Neutrophil (primary cell): Measurements from ENCODE around the gene GNA12.

ENCODE experiments used
- H3K27ac ChIP-seq: fragments of 200-600 bp; sonication (generic); 2 replicates; pipeline ENCODE4 v1.5.1; 2016; ENCODE audit warnings: mild to moderate bottlenecking, moderate library complexity
- H3K27me3 ChIP-seq: fragments of 200-600 bp; sonication (generic); 2 replicates; pipeline ENCODE4 v1.6.0; 2016; ENCODE audit warnings: mild to moderate bottlenecking
- H3K36me3 ChIP-seq: fragments of 200-600 bp; sonication (generic); 2 replicates; pipeline ENCODE4 v1.5.1; 2017
- H3K4me1 ChIP-seq, 2 experiments: fragments of 200-600 bp in 1 of 2; sonication (generic) in 1 of 2; 1 replicate in 1 of 2; 2 replicates in 1 of 2; pipeline versions ENCODE4 v1.5.1 to v1.6.1; 2013 to 2016; ENCODE audit warnings: low read depth in 1 of 2, low read length in 1 of 2, mild to moderate bottlenecking in 1 of 2, moderate library complexity in 1 of 2; ENCODE audit not compliant: control insufficient read depth in 1 of 2, insufficient read depth in 1 of 2
- H3K4me3 ChIP-seq, 2 experiments: fragments of 200-600 bp in 1 of 2; sonication (generic) in 1 of 2; 1 replicate in 1 of 2; 2 replicates in 1 of 2; pipeline ENCODE4 v1.5.1; 2013 to 2016; ENCODE audit warnings: low read depth in 1 of 2, low read length in 1 of 2, mild to moderate bottlenecking in 1 of 2, moderate library complexity in 1 of 2
- H3K9me3 ChIP-seq: fragments of 200-600 bp; sonication (generic); 2 replicates; pipeline ENCODE4 v1.5.1; 2016
- TF ChIP-seq, protein P1 (sequence below): fragments of 200-600 bp; sonication (generic); IDR thresholded peaks from 2 replicates; pipeline ENCODE4 v1.5.1; 2016; ENCODE audit warnings: antibody characterized with exemption

The GNA12 gene

DNA sequence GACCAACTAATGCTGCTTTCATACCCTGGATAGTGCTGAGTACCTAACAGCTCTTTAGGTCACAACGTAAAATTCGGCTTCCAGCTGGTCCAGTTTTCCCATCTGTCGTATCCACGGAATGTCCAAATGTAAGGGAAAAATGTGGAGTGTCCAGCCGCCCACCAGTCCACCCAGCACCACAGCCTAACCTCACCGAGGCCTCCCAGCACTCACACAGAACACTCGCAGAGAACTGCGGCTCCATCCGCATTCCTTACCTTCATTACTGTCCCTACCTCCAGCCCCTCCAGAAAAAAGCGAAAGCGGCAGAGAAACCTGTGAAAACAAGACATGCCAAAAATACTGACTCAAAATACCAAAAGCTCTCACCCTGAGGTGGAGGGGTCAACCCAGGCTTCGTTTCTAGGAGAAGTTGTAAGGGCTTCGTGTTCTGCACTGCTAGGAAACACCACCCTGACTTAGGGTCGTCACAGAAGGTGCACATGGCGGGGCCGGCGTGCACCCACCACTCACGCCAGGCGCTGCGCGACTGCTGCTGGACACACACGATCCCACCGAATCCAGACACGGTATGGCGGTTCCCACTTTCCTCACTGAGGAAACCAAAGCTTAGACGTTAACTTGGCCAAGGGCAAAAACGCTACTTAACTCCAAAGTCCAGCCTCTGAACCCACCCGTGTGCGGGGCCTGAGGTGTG lies 82.2 kb downstream of the GNA12 start:
- Histone ChIP-seq H3K36me3 (no peaks in the 10 kb centered on the region), H3K9me3 (no peaks in the 10 kb centered on the region), H3K27ac (no peak overlapping the region), H3K4me1 (no peaks in the 10 kb centered on the region), H3K4me3 (no peak overlapping the region), H3K27me3 (no peaks in the 10 kb centered on the region)
- TF ChIP-seq, protein P1, sequence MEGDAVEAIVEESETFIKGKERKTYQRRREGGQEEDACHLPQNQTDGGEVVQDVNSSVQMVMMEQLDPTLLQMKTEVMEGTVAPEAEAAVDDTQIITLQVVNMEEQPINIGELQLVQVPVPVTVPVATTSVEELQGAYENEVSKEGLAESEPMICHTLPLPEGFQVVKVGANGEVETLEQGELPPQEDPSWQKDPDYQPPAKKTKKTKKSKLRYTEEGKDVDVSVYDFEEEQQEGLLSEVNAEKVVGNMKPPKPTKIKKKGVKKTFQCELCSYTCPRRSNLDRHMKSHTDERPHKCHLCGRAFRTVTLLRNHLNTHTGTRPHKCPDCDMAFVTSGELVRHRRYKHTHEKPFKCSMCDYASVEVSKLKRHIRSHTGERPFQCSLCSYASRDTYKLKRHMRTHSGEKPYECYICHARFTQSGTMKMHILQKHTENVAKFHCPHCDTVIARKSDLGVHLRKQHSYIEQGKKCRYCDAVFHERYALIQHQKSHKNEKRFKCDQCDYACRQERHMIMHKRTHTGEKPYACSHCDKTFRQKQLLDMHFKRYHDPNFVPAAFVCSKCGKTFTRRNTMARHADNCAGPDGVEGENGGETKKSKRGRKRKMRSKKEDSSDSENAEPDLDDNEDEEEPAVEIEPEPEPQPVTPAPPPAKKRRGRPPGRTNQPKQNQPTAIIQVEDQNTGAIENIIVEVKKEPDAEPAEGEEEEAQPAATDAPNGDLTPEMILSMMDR: no peak

DNA sequence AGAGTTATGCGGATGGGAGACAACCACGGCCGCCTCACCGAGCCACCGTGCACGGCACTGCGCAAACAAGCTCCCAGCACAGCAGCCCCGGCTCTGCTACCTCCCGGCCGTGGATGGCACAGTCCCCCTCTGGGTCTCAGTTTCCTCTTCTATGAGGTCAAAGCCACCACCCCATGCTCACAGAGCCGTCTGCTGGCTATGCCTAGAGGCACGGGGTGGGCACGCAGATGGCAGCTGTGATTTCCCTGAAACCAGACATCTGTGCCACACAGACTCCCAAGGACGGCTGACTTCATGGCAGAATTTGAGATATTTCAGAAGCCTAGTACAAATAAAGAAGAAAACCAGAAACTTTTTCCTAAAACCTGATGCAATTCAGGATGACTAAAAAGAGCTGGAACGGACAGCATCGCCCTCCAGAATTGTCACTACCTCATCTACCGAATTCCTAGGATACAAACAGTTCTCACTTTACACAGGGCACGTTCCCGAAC lies 82.9 kb downstream of the GNA12 start:
- H3K27me3 ChIP-seq: no peaks in the 10 kb centered on the region
- H3K4me1 ChIP-seq: no peaks in the 10 kb centered on the region
- no peak overlapping the region for H3K4me3 ChIP-seq
- TF ChIP-seq, protein P1: no peak
- no peaks in the 10 kb centered on the region for H3K9me3 ChIP-seq
- no peak overlapping the region for H3K27ac ChIP-seq
- no peaks in the 10 kb centered on the region for H3K36me3 ChIP-seq

DNA sequence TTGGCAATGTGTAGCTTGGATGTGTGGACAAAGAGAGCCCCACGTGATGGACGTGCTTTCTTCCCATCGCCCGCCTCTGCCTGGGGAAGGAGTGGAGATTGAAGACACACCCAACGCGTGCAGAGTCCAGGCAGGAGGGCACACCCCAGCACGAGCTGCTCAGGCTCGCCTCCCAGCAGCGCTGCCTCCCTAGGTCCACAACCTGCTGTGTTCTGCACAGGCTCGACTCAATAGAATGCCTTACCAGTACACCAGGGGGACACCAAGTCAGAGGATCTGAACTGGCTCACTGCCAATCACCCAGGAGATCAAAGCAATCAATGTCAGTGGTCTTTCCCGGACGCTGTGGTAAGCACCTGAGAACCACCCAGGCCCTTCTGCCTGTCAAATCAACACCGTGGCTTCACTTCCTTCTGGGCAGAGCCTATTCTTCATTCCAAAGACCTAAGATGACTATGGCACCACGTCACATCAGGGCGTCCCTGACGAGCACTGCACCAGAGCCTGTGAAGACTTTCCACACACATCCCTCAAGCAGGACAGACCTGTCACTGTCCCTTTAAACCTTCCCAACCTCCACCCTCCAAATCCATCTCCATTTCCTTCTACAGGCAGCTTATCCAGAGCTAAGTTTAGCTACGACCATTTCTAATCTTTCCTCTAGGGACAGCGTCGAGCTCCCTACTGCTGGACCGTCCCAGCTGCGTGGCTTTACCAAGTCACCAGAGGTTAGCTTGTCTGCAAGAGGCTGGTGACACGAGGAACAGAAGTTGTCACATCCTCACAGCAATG lies 83.8 kb downstream of the GNA12 start:
- TF ChIP-seq, protein P1: no peak
- Histone ChIP-seq H3K27me3 (no peaks in the 10 kb centered on the region), H3K4me3 (no peak overlapping the region), H3K27ac (no peak overlapping the region), H3K36me3 (no peaks in the 10 kb centered on the region), H3K9me3 (no peaks in the 10 kb centered on the region), H3K4me1 (no peaks in the 10 kb centered on the region)

DNA sequence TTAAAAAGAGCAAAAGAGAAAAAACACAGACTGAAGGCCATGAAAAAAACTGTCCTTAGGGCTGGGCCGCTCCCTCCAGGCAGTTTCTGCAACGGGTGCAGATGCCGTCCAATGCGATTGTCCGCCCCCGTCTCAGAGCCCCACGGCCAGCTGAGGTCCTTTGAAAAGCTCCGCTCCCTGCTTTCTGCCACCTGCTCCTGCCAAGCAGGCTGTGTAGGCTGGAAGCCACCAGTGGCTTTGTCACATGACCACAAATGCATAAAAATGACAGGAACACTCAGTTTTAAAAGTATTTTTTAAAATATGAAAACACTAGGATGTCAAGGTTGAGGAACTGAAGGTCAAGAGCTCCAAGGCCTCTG lies 84.4 kb downstream of the GNA12 start:
- Histone ChIP-seq H3K27ac (no peak overlapping the region), H3K4me1 (no peaks in the 10 kb centered on the region), H3K36me3 (no peaks in the 10 kb centered on the region), H3K27me3 (no peaks in the 10 kb centered on the region), H3K9me3 (no peaks in the 10 kb centered on the region), H3K4me3 (no peak overlapping the region)
- TF ChIP-seq, protein P1: no peak

DNA sequence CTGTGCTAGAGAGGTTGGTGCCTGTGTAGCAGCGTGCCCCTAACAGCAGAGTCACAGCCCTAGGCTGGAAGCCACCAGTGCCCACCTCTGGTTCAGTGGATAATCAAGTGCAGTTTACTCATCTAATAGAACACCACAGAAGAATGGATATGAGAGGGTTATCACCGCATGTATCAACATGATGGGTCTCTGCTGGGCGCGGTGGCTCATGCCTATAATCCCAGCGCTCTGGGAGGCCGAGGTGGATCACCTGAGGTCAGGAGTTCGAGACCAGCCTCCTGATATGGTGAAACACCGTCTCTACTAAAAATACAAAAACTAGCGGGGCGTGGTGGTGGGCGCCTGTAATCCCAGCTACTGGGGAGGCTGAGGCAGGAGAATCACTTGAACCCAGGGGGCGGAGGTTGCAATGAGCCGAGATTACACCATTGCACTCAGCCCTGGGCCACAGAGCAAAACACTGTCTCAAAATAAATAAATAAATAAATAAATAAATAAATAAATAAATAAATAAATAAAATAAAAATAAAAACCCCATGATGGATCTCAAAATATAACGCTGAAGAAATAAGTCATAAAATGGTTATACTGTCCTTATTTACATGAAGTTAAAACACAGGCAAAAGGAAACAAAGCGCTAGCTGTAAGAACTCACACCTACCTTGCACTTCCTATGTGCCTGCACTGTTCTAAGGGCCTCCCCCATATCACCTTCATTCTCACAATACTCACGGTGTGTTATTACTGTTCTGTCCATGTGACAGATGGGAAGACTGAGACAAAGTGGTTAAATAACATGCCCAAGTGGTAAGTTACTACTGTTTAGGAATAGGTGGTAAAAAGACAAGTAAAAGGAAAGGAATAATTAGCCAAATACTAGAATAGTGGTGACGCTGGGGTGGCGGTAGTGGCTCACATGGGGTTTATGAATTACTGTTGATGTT lies 85.2 kb downstream of the GNA12 start:
- no peaks in the 10 kb centered on the region for H3K9me3 ChIP-seq
- no peak overlapping the region for H3K27ac ChIP-seq
- H3K4me1 ChIP-seq: no peaks in the 10 kb centered on the region
- no peaks in the 10 kb centered on the region for H3K27me3 ChIP-seq
- TF ChIP-seq, protein P1: no peak
- no peak overlapping the region for H3K4me3 ChIP-seq
- H3K36me3 ChIP-seq: no peaks in the 10 kb centered on the region
